GM12878 (cell line): ENCODE results near the gene RPL35A.

Experiments used
- ATF2 ChIP-seq: IDR thresholded peaks from 2 replicates; pipeline ENCODE4 v1.6.1; 2012; ENCODE audit warnings: low read length, inconsistent platforms
- CTCF ChIP-seq, 3 experiments: IDR thresholded peaks in 2 of 3; conservative IDR thresholded peaks in 1 of 3; 2 replicates each; pipeline ENCODE4 v1.5.1; 2011; ENCODE audit warnings: low read depth in 3 of 3, low read length in 3 of 3, mild to moderate bottlenecking in 3 of 3, control low read depth in 2 of 3, moderate library complexity in 2 of 3, inconsistent platforms in 1 of 3, mixed read lengths in 1 of 3; ENCODE audit not compliant: control insufficient read depth in 2 of 3, insufficient read depth in 1 of 3; ENCODE audit errors: extremely low read depth in 1 of 3
- MAX ChIP-seq: IDR thresholded peaks from 2 replicates; pipeline ENCODE4 v1.6.1; 2012; ENCODE audit warnings: low read depth, low read length, improper control_type of control experiment
- NFXL1 ChIP-seq: fragments of 450-650 bp; IDR thresholded peaks from 2 replicates; pipeline ENCODE4 v1.6.1; 2017; ENCODE audit warnings: antibody characterized with exemption, mild to moderate bottlenecking, borderline replicate concordance
- REST ChIP-seq: IDR thresholded peaks from 2 replicates; pipeline ENCODE4 v1.6.1; 2012; ENCODE audit warnings: mild to moderate bottlenecking, low read depth, low read length
- RFX5 ChIP-seq: IDR thresholded peaks from 2 replicates; pipeline ENCODE4 v1.6.1; 2011; ENCODE audit warnings: low read depth, low read length, improper control_type of control experiment
- TAF1 ChIP-seq: IDR thresholded peaks from 2 replicates; pipeline ENCODE4 v1.6.1; 2011; ENCODE audit warnings: mild to moderate bottlenecking, low read depth, low read length, borderline replicate concordance
- ZNF274 ChIP-seq: IDR thresholded peaks from one replicate; pipeline ENCODE4 v1.8.0; 2011; ENCODE audit not compliant: insufficient read length, insufficient read depth

- TF ChIP-seq TAF1 (no peak), ZNF274 (no peak), ATF2 (no peak), RFX5 (no peak), MAX (no peak), NFXL1 (no peak), CTCF (IDR thresholded peaks at IDR 0.05 in 2 of 3, conservative IDR thresholded peaks at IDR 0.05 in 1 of 3; ENCODE audit: control insufficient read depth in 2 of 3, extremely low read depth in 1 of 3, insufficient read depth in 1 of 3, low read depth in 3 of 3, low read length in 3 of 3) (no peak), REST (no peak)
These were observed 48.4 kb upstream of the RPL35A start for GRCh38 chr3:197901626-197902025.
